HG03378 (cell line): Measurements from ENCODE around the gene ETAA1.

Experiments
- ATAC-seq: cut with Tn5 transposase; IDR thresholded peaks from one replicate; pipeline ENCODE4 v1.9.1; 2021; ENCODE audit warnings: mild to moderate bottlenecking, moderate library complexity; ENCODE audit not compliant: unreplicated experiment

Gene ETAA1

GRCh38 chr2:67397143-67397986 lies at the start of gene ETAA1:
TSS of gene ETAA1 (plus strand) at chr2:67397333. CDS start at chr2:67397449, 116 bp downstream.
- peak; percentile 97 for ATAC-seq

- no peak for ATAC-seq
Measured at GRCh38 chr2:67366832-67367412, 30.2 kb upstream of the ETAA1 start.

GRCh38 chr2:67374481-67374880 lies 22.7 kb upstream of the ETAA1 start:
- ATAC-seq = no peak

GRCh38 chr2:67374949-67375348 lies 22.2 kb upstream of the ETAA1 start:
- no peak for ATAC-seq

GRCh38 chr2:67378555-67378954 lies 18.6 kb upstream of the ETAA1 start:
- no peak for ATAC-seq

GRCh38 chr2:67379048-67379447 lies 18.1 kb upstream of the ETAA1 start:
- ATAC-seq = no peak

GRCh38 chr2:67384123-67384822 lies 12.9 kb upstream of the ETAA1 start:
- peak; percentile 64 for ATAC-seq

GRCh38 chr2:67388680-67389079 lies 8.5 kb upstream of the ETAA1 start:
- no peak for ATAC-seq

- no peak for ATAC-seq
Measured at GRCh38 chr2:67389286-67389685, 7.8 kb upstream of the ETAA1 start.

- no peak for ATAC-seq
Measured at GRCh38 chr2:67389788-67390187, 7.3 kb upstream of the ETAA1 start.

- ATAC-seq = no peak
Measured at GRCh38 chr2:67393237-67393636, 3.9 kb upstream of the ETAA1 start.

- ATAC-seq = no peak
Measured at GRCh38 chr2:67394734-67395133, 2.4 kb upstream of the ETAA1 start.

- no peak for ATAC-seq
Measured at GRCh38 chr2:67399144-67399543, 2.0 kb downstream of the ETAA1 start.

- no peak for ATAC-seq
Measured at GRCh38 chr2:67399831-67400489, 2.8 kb downstream of the ETAA1 start.

GRCh38 chr2:67400560-67401485 lies 3.7 kb downstream of the ETAA1 start:
- ATAC-seq = no peak

- ATAC-seq = no peak
Measured at GRCh38 chr2:67408346-67408745, 11.2 kb downstream of the ETAA1 start.

GRCh38 chr2:67412424-67412823 lies 15.3 kb downstream of the ETAA1 start:
- no peak for ATAC-seq

GRCh38 chr2:67414867-67415266 lies 17.7 kb downstream of the ETAA1 start:
- no peak for ATAC-seq

GRCh38 chr2:67416136-67416535 lies 19.0 kb downstream of the ETAA1 start:
- no peak for ATAC-seq

- no peak for ATAC-seq
Measured at GRCh38 chr2:67423489-67423888, 26.4 kb downstream of the ETAA1 start.
